ENCODE results near the gene GALNT9.

- no peak for TF ChIP-seq ZFX (IDR thresholded peaks at IDR 0.05; ENCODE audit: borderline replicate concordance)
- no peak for TF ChIP-seq CTCF (IDR thresholded peaks at IDR 0.05)
Measured at GRCh38 chr12:132182711-132183365, 146.6 kb downstream of the GALNT9 start.

Data from 22Rv1 (cell line).